ENCODE measurements around the gene CREG1.

CREG1 gene

GRCh38 chr1:167503626-167504466 is 49.7 kb downstream of the CREG1 start:
- DNase-seq (ENCODE audit: low spot score): no peak

GRCh38 chr1:167502719-167503462 is 50.7 kb downstream of the CREG1 start:
- no peak for DNase-seq (ENCODE audit: low spot score)

- no peak for DNase-seq (ENCODE audit: low spot score)
Observed at GRCh38 chr1:167502192-167502551, 51.4 kb downstream of the CREG1 start.

GRCh38 chr1:167501515-167502191 is 51.9 kb downstream of the CREG1 start:
- DNase-seq (ENCODE audit: low spot score): no peak

- no peak for DNase-seq (ENCODE audit: low spot score)
Observed at GRCh38 chr1:167500283-167500860, 53.2 kb downstream of the CREG1 start.

GRCh38 chr1:167499664-167500101 is 53.9 kb downstream of the CREG1 start:
- no peak for DNase-seq (ENCODE audit: low spot score)

- no peak for DNase-seq (ENCODE audit: low spot score)
Observed at GRCh38 chr1:167499106-167499505, 54.5 kb downstream of the CREG1 start.

- peak; percentile 5 for DNase-seq (ENCODE audit: low spot score)
Observed at GRCh38 chr1:167496797-167497619, 56.6 kb downstream of the CREG1 start.

- DNase-seq (ENCODE audit: low spot score): no peak
Observed at GRCh38 chr1:167493372-167493771, 60.2 kb downstream of the CREG1 start.

GRCh38 chr1:167492481-167492910 is 61.1 kb downstream of the CREG1 start:
- no peak for DNase-seq (ENCODE audit: low spot score)

- no peak for DNase-seq (ENCODE audit: low spot score)
Observed at GRCh38 chr1:167491586-167492461, 61.7 kb downstream of the CREG1 start.
